Endothelial cell of umbilical vein (primary cell): ENCODE results near the gene PRKCB. TPM values are rescaled to one million over a fixed set of nuclear protein-coding genes. Genes with fewer than 3 reads are reported as not detected.

Experiments
- BruUV-seq: library from RNA; stranded (reverse); fragments of 400-500 nt; replicated peaks from 2 replicates; lab custom pipeline; 2021; lab: Mats Ljungman, UMichigan
- CTCF ChIA-PET: fragments of 300-600, 350-600 bp; sonication (Branson Sonifier 250); formaldehyde crosslinking; loops from one replicate; lab custom pipeline; 2021; ENCODE audit warnings: antibody characterized with exemption, inconsistent platforms; lab: Charles Lee
- POLR2A ChIA-PET: fragments of 300-600, 350-600 bp; sonication (Branson Sonifier 250); formaldehyde crosslinking; loops from one replicate; lab custom pipeline; 2021; ENCODE audit warnings: antibody characterized with exemption, inconsistent platforms; lab: Charles Lee
- DNase-seq: peaks from one replicate; pipeline ENCODE4 v3.0.0-alpha.2; 2011; ENCODE audit warnings: low read depth, low spot score
- FAIRE-seq: peaks from 2 replicates; lab custom pipeline; 2011; peaks lifted over from hg19 to GRCh38; lab: Jason Lieb, UNC
- H2AFZ ChIP-seq: 2 replicates; pipeline ENCODE4 v1.6.0; 2012; ENCODE audit warnings: low read depth, low read length, control low read depth, inconsistent platforms
- H3K27ac ChIP-seq: 2 replicates; pipeline ENCODE4 v1.5.1; 2011; ENCODE audit warnings: low read depth, mild to moderate bottlenecking, control low read depth, low read length, moderate library complexity; ENCODE audit not compliant: insufficient read depth
- H3K27me3 ChIP-seq, 2 experiments: 2 replicates each; pipeline versions ENCODE4 v1.6.0 to v1.6.1; 2011; ENCODE audit warnings: low read length in 2 of 2, mixed read lengths in 1 of 2; ENCODE audit not compliant: control insufficient read depth in 2 of 2, insufficient read depth in 2 of 2
- H3K36me3 ChIP-seq, 2 experiments: 2 replicates in 1 of 2; 3 replicates in 1 of 2; pipeline ENCODE4 v1.5.1; 2011; ENCODE audit warnings: low read length in 2 of 2, mild to moderate bottlenecking in 1 of 2, moderate library complexity in 1 of 2; ENCODE audit not compliant: control insufficient read depth in 2 of 2, insufficient read depth in 2 of 2; ENCODE audit errors: extremely low read depth in 1 of 2
- H3K4me1 ChIP-seq: 3 replicates; pipeline ENCODE4 v1.5.1; 2011; ENCODE audit warnings: mild to moderate bottlenecking, low read length; ENCODE audit not compliant: control insufficient read depth, insufficient read depth; ENCODE audit errors: extremely low read depth
- H3K4me2 ChIP-seq: 2 replicates; pipeline ENCODE4 v1.6.1; 2011; ENCODE audit warnings: low read length, control low read depth, mixed read lengths; ENCODE audit not compliant: insufficient read depth
- H3K4me3 ChIP-seq, 3 experiments: fragments of 200-600 bp in 1 of 3; sonication (generic), shearing (Covaris generic) in 1 of 3; replicated peaks in 1 of 3; 2 replicates each; pipeline ENCODE4 v1.5.1; 2011 to 2016; ENCODE audit warnings: control low read depth in 3 of 3, low read length in 3 of 3, mild to moderate bottlenecking in 2 of 3, inconsistent platforms in 1 of 3, low read depth in 1 of 3, moderate library complexity in 1 of 3; ENCODE audit not compliant: insufficient read depth in 1 of 3
- H3K79me2 ChIP-seq: 2 replicates; pipeline ENCODE4 v1.6.0; 2012; ENCODE audit warnings: low read length, inconsistent platforms; ENCODE audit not compliant: control insufficient read depth, insufficient read depth
- H3K9ac ChIP-seq: replicated peaks from 2 replicates; pipeline ENCODE3; 2011; ENCODE audit warnings: low read length, control low read depth; ENCODE audit not compliant: insufficient read depth; ENCODE audit errors: extremely low read depth
- H3K9me1 ChIP-seq: replicated peaks from 3 replicates; pipeline ENCODE4 v1.6.0; 2011; ENCODE audit warnings: mild to moderate bottlenecking, low read length; ENCODE audit not compliant: control insufficient read depth, insufficient read depth; ENCODE audit errors: extremely low read depth
- H3K9me3 ChIP-seq: replicated peaks from 2 replicates; pipeline ENCODE4 v1.5.1; 2012; ENCODE audit warnings: low read length, inconsistent platforms; ENCODE audit not compliant: control insufficient read depth, insufficient read depth
- H4K20me1 ChIP-seq: replicated peaks from 2 replicates; pipeline ENCODE3; 2011; ENCODE audit warnings: mild to moderate bottlenecking, low read length; ENCODE audit not compliant: control insufficient read depth, insufficient read depth; ENCODE audit errors: extremely low read depth
- CTCF ChIP-seq, 2 donors: IDR thresholded peaks; 1 replicate in 1 of 2; 2 replicates in 1 of 2; pipeline ENCODE4 v1.5.1; 2011; ENCODE audit warnings: low read length in 2 of 2, mild to moderate bottlenecking in 2 of 2, moderate library complexity in 2 of 2, control low read depth in 1 of 2, inconsistent platforms in 1 of 2, low read depth in 1 of 2; ENCODE audit not compliant: insufficient read depth in 1 of 2; ENCODE audit errors: extremely low read depth in 1 of 2
- EZH2 ChIP-seq: IDR thresholded peaks from 2 replicates; pipeline ENCODE4 v1.6.1; 2012; ENCODE audit warnings: borderline replicate concordance, low read depth, mild to moderate bottlenecking, moderate library complexity, low read length, inconsistent platforms; ENCODE audit not compliant: severe bottlenecking
- FOS ChIP-seq: IDR thresholded peaks from 2 replicates; pipeline ENCODE4 v1.6.1; 2011; ENCODE audit warnings: mild to moderate bottlenecking, low read length, moderate library complexity, borderline replicate concordance; ENCODE audit not compliant: insufficient read depth
- GATA2 ChIP-seq: IDR thresholded peaks from 2 replicates; pipeline ENCODE4 v1.7.0; 2011; ENCODE audit warnings: low read depth, mild to moderate bottlenecking, moderate library complexity, mixed read lengths, low read length; ENCODE audit not compliant: insufficient read length, insufficient read depth
- JUN ChIP-seq: IDR thresholded peaks from 2 replicates; pipeline ENCODE4 v1.6.1; 2011; ENCODE audit warnings: borderline replicate concordance, low read depth; ENCODE audit not compliant: insufficient read length, insufficient read depth
- MAX ChIP-seq: IDR thresholded peaks from 2 replicates; pipeline ENCODE4 v1.6.1; 2011; ENCODE audit not compliant: insufficient read depth, insufficient read length
- MYC ChIP-seq: IDR thresholded peaks from one replicate; pipeline ENCODE4 v1.6.1; 2011; ENCODE audit warnings: mild to moderate bottlenecking, low read depth, low read length
- POLR2A ChIP-seq: IDR thresholded peaks from 2 replicates; pipeline ENCODE4 v1.6.1; 2012; ENCODE audit warnings: low read depth, mild to moderate bottlenecking, control low read depth, low read length
- POLR2AphosphoS5 ChIP-seq: IDR thresholded peaks from 2 replicates; pipeline ENCODE4 v1.6.1; 2012; ENCODE audit warnings: low read depth, mild to moderate bottlenecking, control low read depth, low read length, moderate library complexity; ENCODE audit not compliant: insufficient read depth
- dilution Hi-C: fragments of 300-500 bp; cut with MboI; formaldehyde crosslinking; loops from one replicate; pipeline ENCODE4 v1.15.0; 2019; ENCODE audit warnings: low sequenced_read_pairs; ENCODE audit not compliant: extremely low pct_ligation_motif_present
- intact Hi-C: fragments of 100-400 bp; cut with micrococcal nuclease; formaldehyde crosslinking; loops from one replicate; pipeline ENCODE4 v1.10.0; 2022
- polyA plus RNA-seq, 4 experiments: library from polyadenylated mRNA; depleted of rRNA in 3 of 4; stranded (reverse) in 3 of 4; unstranded in 1 of 4; fragments of >200 nt; gene quantifications; 2 replicates each; pipeline versions ENCODE4 v1.2.1 to v1.2.3, GENCODE V29; 2011 to 2012; ENCODE audit warnings: missing spikeins in 1 of 4
- total RNA-seq: library from RNA; stranded (reverse); gene quantifications from 2 replicates; pipeline ENCODE4 v1.2.3, GENCODE V29; 2021

The PRKCB gene
- total and polyA plus RNA-seq, 2 donors (not counting 3 experiments of a cell fraction or from before 2014, with no cell fraction given): 0.01 TPM; not detected in 1

GRCh38 chr16:23994615-23995014 lies 158.8 kb downstream of the PRKCB start:
- Histone ChIP-seq H2AFZ (no peak overlapping the region), H3K4me2 (no peak overlapping the region), H3K4me3 (no peak overlapping the region), H3K4me1 (no peaks in the 10 kb centered on the region), H3K79me2 (no peaks in the 10 kb centered on the region), H3K9me3 (no peaks in the 10 kb centered on the region), H3K9ac (no peak overlapping the region), H4K20me1 (no peaks in the 10 kb centered on the region), H3K27ac (no peak overlapping the region), H3K36me3 (no peaks in the 10 kb centered on the region), H3K9me1 (no peaks in the 10 kb centered on the region), H3K27me3 (no peaks in the 10 kb centered on the region)
- no TSS peak for BruUV-seq
- POLR2A ChIA-PET: no interaction called here
- TF ChIP-seq GATA2: no peak
- no peak for TF ChIP-seq FOS
- no peak for TF ChIP-seq MYC
- FAIRE-seq (no peak), DNase-seq (no peak)
- intact Hi-C loops: no loop called here
- CTCF ChIA-PET: interaction anchor here (1.9 kb wide), 1 partner anchor 16 kb away, joined by 6 read pairs; no protein-coding TSS in a partner anchor
- dilution Hi-C loops: no loop called here

- dilution Hi-C loops: no loop called here
- POLR2A ChIA-PET: no interaction called here
These were observed 160.6 kb downstream of the PRKCB start for GRCh38 chr16:23996258-23996955.

More at GRCh38 chr16:23996258-23996955, 160.6 kb downstream of the PRKCB start:
- TF ChIP-seq POLR2A: no peak
- no peak for TF ChIP-seq MAX
- no peak for TF ChIP-seq EZH2
- no peak for TF ChIP-seq JUN
- no peak for TF ChIP-seq CTCF (IDR thresholded peaks at IDR 0.05; ENCODE audit: extremely low read depth in 1 of 2, insufficient read depth in 1 of 2, low read depth in 1 of 2, low read length in 2 of 2)
- no peak for TF ChIP-seq GATA2
- no peak for TF ChIP-seq FOS
- no peak for TF ChIP-seq POLR2AphosphoS5
- TF ChIP-seq MYC: no peak
- Histone ChIP-seq H4K20me1 (no peaks in the 10 kb centered on the region), H3K4me1 (no peaks in the 10 kb centered on the region), H3K27me3 (no peaks in the 10 kb centered on the region), H3K4me2 (no peak overlapping the region), H3K9me3 (no peaks in the 10 kb centered on the region), H3K36me3 (no peaks in the 10 kb centered on the region), H2AFZ (no peak overlapping the region), H3K4me3 (no peak overlapping the region), H3K9me1 (no peaks in the 10 kb centered on the region), H3K27ac (no peak overlapping the region), H3K79me2 (no peaks in the 10 kb centered on the region), H3K9ac (no peak overlapping the region)
- BruUV-seq: no TSS peak
- DNase-seq: no peak
- intact Hi-C loops: no loop called here
- CTCF ChIA-PET: no interaction called here
- no peak for FAIRE-seq
